Natural killer cell treated with Interleukin-12 subunit alpha and Interleukin-12 subunit beta and Interleukin-15 and Interleukin-18, amount 100 ng/mL, for 72 hours (primary cell): Measurements from ENCODE around the gene PNLDC1. TPM values are rescaled to one million over a fixed set of nuclear protein-coding genes. Genes with fewer than 3 reads are reported as not detected.

Experiments
- ATAC-seq, 2 donors: fragments of 150-1000 bp; cut with Tn5 transposase in 1 of 2; sonication (Bioruptor Pico), chemical (Tn5 transposase) in 1 of 2; 2 replicates each; pipeline ENCODE4 v1.10.0; 2021
- DNase-seq: peaks from one replicate; pipeline ENCODE4 v3.0.0; 2022; ENCODE audit warnings: low spot score
- H3K27ac Mint-ChIP-seq, 2 donors: 1 replicate in 1 of 2; 2 replicates in 1 of 2; pipeline ENCODE4 v1.8.0; 2022; ENCODE audit warnings: mixed read lengths in 2 of 2, mild to moderate bottlenecking in 1 of 2, moderate library complexity in 1 of 2
- H3K27me3 Mint-ChIP-seq, 2 donors: 1 replicate in 1 of 2; 2 replicates in 1 of 2; pipeline ENCODE4 v1.8.0; 2022; ENCODE audit warnings: mixed read lengths in 2 of 2
- H3K36me3 Mint-ChIP-seq: one replicate; pipeline ENCODE4 v1.8.0; 2022; ENCODE audit warnings: mixed read lengths
- H3K4me1 Mint-ChIP-seq, 2 donors: 1 replicate in 1 of 2; 2 replicates in 1 of 2; pipeline ENCODE4 v1.8.0; 2022; ENCODE audit warnings: low read depth in 2 of 2, mixed read lengths in 2 of 2, mild to moderate bottlenecking in 1 of 2
- H3K4me3 Mint-ChIP-seq: one replicate; pipeline ENCODE4 v1.8.0; 2022; ENCODE audit warnings: mixed read lengths
- H3K9me3 Mint-ChIP-seq: 2 replicates; pipeline ENCODE4 v1.8.0; 2022; ENCODE audit warnings: mixed read lengths
- total RNA-seq, 2 donors: library from RNA; stranded (reverse); gene quantifications; one replicate each; pipeline ENCODE4 v1.2.3, GENCODE V29; 2022

PNLDC1 gene
- total RNA-seq, 2 donors from 2014 or later = 0.24 to 1.1 TPM

DNA sequence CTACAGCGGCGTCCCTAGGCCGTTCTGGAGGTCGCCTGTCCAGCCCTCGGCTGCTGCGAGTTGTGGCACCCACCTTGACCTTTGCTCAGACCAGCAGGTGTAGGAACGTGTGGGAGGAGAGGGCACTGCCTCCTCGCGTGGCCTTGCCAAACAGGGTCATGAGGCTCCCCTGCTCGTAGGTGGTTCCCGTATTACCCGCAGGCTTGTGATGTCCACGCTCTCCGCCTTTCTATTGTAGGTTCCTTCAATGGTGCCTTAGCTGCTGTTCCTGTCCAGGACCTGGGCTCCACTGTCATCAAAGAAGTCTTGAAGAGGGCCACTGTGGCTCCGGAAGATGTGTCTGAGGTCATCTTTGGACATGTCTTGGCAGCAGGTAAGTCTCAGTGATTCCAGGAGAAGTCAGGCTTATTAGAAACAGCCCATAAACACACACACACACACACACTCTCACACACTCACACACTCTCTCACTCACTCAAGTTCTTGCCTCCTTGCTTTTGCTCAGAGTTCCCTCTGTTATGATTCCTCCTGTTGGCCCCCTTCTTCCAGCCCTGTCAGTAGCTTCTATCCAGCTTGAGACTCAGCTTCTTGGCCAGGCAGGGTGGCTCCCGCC, 37.3 kb upstream of the PNLDC1 start:
- H3K27me3 Mint-ChIP-seq = no peaks in the 10 kb centered on the region
- peak overlapping the region; percentile 53 to 89 for H3K27ac Mint-ChIP-seq
- peaks cover 32% of the 10 kb centered on the region in 2 donors for H3K4me1 Mint-ChIP-seq
- no peak for ATAC-seq
- H3K4me3 Mint-ChIP-seq = peak overlapping the region; percentile 90
- DNase-seq = no peak
- peaks cover 24% of the 10 kb centered on the region for H3K36me3 Mint-ChIP-seq
- no peaks in the 10 kb centered on the region for H3K9me3 Mint-ChIP-seq

DNA sequence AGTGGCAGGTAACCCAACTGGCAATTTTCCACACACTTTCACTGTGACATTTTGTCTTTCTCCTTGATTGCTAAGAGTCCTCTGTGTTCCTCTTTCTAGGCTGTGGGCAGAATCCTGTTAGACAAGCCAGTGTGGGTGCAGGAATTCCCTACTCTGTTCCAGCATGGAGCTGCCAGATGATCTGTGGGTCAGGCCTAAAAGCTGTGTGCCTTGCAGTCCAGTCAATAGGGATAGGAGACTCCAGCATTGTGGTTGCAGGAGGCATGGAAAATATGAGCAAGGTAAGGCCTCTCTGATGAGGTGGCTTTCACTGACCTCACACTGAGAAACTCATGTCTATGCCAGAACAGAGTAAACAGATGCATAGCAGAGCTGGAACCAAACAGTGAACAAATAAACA, 33.2 kb upstream of the PNLDC1 start:
- Mint-ChIP-seq H3K4me3 (no peak overlapping the region), H3K4me1 (peaks cover 7 to 15% of the 10 kb centered on the region in 2 donors), H3K27ac (no peak overlapping the region), H3K9me3 (no peaks in the 10 kb centered on the region), H3K36me3 (peaks cover 40% of the 10 kb centered on the region), H3K27me3 (no peaks in the 10 kb centered on the region)
- DNase-seq = no peak
- no peak for ATAC-seq

DNA sequence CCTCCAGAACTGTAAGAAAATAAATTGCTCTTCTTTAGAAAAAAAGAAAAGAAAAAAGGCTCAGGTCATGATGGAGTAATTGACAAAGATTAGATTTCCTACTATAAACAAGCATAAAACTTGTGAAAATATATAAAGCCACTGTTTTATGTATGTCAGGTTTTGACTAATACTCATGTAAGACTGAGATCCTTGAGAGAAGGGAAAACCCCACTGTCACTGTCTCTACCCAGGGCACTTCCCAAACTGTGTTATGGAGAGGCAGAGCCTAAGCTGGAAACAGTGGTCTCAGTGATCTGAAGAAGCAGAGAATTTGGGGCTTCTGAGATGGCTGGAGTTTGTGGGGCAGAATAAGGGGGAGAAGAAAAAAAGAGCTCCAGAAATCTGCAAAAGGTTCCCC, 30.6 kb upstream of the PNLDC1 start:
- no peak overlapping the region for H3K4me3 Mint-ChIP-seq
- peaks cover 0 to 5% of the 10 kb centered on the region in 2 donors for H3K4me1 Mint-ChIP-seq
- ATAC-seq (no peak), DNase-seq (no peak)
- H3K27ac Mint-ChIP-seq = no peak overlapping the region
- H3K36me3 Mint-ChIP-seq = peaks cover 34% of the 10 kb centered on the region
- H3K27me3 Mint-ChIP-seq = no peaks in the 10 kb centered on the region
- H3K9me3 Mint-ChIP-seq = no peaks in the 10 kb centered on the region

DNA sequence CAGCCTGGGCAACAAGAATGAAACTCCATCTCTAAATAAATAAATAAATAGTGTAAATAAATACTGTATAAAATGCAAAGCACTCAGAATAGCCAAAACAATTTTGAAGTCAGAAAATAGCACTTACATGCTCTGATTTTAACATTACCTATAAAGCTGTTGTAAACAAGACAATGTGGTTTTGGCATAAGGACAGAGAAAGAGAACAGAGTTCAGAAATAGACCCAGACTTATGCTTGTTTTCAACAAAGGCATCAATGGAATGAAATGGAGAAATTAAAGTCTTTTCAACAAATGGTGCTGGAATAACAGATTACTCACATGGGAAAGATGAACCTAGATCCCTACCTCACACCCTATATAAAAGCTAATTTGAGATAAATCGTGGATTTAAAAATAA, 27.9 kb upstream of the PNLDC1 start:
- Mint-ChIP-seq H3K4me3 (no peak overlapping the region), H3K27ac (no peak overlapping the region), H3K9me3 (no peaks in the 10 kb centered on the region), H3K27me3 (no peaks in the 10 kb centered on the region), H3K36me3 (peaks cover 30% of the 10 kb centered on the region), H3K4me1 (peaks cover 0 to 9% of the 10 kb centered on the region in 2 donors)
- ATAC-seq (no peak), DNase-seq (no peak)

DNA sequence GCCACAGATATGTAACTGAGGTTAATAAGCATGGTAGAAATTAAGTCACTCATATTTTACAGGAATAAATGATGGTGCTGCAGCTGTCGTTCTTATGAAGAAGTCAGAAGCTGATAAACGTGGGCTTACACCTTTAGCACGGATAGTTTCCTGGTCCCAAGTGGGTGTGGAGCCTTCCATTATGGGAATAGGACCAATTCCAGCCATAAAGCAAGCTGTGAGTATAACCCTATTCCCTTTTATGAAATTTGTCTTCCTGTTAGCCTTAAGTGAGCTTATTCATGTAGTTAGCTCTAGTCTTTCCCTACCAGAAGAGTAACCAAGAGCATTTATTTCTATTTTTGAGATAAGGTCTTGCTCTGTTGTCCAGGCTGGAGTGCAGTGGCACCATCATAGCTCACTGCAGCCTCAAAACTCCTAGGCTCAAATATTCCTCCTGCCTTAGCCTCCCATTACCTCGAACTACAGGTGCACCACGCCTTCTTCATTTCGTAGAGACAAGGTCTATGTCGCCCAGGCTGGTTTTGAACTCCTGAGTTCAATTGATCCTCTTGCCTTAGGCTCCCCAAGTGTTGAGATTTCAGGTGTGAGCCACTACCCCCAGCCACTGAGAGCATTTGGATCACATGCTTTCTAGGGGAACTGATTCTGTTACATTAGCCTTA, 22.7 kb upstream of the PNLDC1 start:
- H3K4me1 Mint-ChIP-seq = peaks cover 6 to 15% of the 10 kb centered on the region in 2 donors
- no peaks in the 10 kb centered on the region for H3K27me3 Mint-ChIP-seq
- peak overlapping the region; percentile 34 to 37 for H3K27ac Mint-ChIP-seq
- no peak for ATAC-seq
- no peaks in the 10 kb centered on the region for H3K9me3 Mint-ChIP-seq
- peaks cover 39% of the 10 kb centered on the region for H3K36me3 Mint-ChIP-seq
- no peak overlapping the region for H3K4me3 Mint-ChIP-seq
- DNase-seq = no peak

DNA sequence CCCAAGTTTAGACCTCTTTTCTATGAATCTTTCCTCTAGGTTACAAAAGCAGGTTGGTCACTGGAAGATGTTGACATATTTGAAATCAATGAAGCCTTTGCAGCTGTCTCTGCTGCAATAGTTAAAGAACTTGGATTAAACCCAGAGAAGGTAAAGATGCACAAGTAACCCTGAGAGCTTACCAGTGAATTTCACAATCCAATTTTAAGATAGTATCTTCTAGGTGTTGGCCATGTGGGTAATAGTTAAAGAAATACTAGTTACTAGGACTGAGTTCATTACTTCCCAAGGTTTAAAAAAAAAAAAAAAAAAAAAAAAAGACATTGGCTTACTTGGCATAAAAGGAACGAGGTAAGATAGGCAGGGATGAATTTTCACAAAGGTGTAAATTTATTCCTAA, 21.9 kb upstream of the PNLDC1 start:
- Mint-ChIP-seq H3K4me3 (no peak overlapping the region), H3K9me3 (no peaks in the 10 kb centered on the region), H3K27ac (peak overlapping the region; percentile 37 to 51), H3K4me1 (peaks cover 14 to 22% of the 10 kb centered on the region in 2 donors), H3K36me3 (peaks cover 47% of the 10 kb centered on the region), H3K27me3 (no peaks in the 10 kb centered on the region)
- no peak for ATAC-seq
- DNase-seq = no peak

DNA sequence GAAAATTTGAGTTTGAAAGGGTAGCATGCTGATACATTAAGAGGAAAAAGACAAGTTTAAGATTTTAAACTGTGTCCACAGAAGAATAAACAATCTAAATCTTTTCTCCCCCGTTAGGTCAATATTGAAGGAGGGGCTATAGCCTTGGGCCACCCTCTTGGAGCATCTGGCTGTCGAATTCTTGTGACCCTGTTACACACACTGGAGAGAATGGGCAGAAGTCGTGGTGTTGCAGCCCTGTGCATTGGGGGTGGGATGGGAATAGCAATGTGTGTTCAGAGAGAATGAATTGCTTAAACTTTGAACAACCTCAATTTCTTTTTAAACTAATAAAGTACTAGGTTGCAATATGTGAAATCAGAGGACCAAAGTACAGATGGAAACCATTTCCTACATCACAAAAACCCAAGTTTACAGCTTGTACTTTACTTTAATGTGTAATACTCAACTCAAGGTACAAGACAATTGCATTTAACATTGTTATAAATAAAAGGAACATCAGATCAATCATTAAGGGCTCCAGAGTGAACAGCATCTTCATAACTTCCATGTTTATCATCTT, 21.5 kb upstream of the PNLDC1 start:
- Mint-ChIP-seq H3K9me3 (no peaks in the 10 kb centered on the region), H3K27ac (peak overlapping the region; percentile 37 to 51), H3K36me3 (peaks cover 49% of the 10 kb centered on the region)

DNA sequence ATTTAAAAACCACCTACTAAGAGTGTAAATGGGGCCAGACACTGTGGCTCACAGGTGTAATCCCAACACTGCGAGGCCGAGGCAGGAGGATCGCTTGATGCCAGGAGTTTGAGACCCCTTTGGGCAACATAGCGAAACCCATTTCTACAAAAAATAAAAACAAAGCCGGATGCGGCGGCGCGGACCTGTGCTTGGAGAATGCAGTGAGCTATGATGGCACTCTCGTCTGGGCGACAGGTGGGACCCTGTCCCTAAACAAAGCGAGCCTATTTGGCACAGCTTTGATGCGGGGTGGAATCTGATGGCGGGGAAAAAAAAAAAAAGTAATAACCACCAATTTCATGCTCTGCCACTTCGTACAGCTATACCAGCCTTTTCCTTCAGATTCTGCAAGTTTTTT, 11.8 kb upstream of the PNLDC1 start:
- H3K36me3 Mint-ChIP-seq = peaks cover 52% of the 10 kb centered on the region
- no peaks in the 10 kb centered on the region for H3K9me3 Mint-ChIP-seq
- DNase-seq (no peak), ATAC-seq (no peak)
- H3K27me3 Mint-ChIP-seq = no peaks in the 10 kb centered on the region
- peak overlapping the region; percentile 92 for H3K4me3 Mint-ChIP-seq
- peak overlapping the region; percentile 92 to 99 for H3K27ac Mint-ChIP-seq
- peaks cover 34 to 57% of the 10 kb centered on the region in 2 donors for H3K4me1 Mint-ChIP-seq

More for the DNA sequence above, 21.5 kb upstream of the PNLDC1 start:
- DNase-seq (no peak), ATAC-seq (no peak)
- Mint-ChIP-seq H3K4me3 (no peak overlapping the region), H3K4me1 (peaks cover 14 to 22% of the 10 kb centered on the region in 2 donors), H3K27me3 (no peaks in the 10 kb centered on the region)

DNA sequence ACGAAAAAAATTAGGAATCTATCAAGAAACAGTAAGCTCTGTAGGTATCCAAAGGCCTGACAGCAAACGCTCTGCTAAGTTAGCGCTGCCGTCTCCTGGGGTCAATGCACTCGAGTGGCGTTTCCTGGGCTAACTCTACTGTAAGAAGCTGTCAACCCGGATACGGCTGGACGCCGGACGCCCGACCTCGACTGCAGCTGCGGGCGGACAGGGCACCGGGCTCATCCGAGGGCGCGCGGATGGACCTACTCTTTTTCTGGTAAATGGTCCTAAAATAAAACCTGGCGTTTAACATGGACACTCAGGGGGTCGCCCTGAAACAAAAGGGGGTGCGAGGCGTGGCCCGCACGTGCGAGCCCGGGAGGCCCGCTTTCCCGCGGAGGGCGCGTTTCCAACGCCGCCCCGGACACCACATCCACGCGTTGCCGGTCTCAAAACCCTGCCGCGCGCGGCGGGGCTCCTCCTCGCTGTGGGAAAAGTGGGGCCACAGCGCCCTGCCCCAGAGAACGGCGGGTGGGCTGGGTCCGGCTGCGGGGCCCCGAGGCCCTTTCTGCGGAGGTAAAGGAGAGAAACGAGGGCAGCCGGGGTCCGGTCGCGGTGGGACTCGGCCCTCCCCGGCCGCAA, 11.2 kb upstream of the PNLDC1 start:
- Mint-ChIP-seq H3K4me3 (peak overlapping the region; percentile 92), H3K4me1 (peaks cover 34 to 57% of the 10 kb centered on the region in 2 donors), H3K36me3 (peaks cover 47% of the 10 kb centered on the region), H3K27ac (peak overlapping the region; percentile 92 to 99), H3K27me3 (no peaks in the 10 kb centered on the region), H3K9me3 (no peaks in the 10 kb centered on the region)
- peak; percentile 64 for DNase-seq
- ATAC-seq = no peak

DNA sequence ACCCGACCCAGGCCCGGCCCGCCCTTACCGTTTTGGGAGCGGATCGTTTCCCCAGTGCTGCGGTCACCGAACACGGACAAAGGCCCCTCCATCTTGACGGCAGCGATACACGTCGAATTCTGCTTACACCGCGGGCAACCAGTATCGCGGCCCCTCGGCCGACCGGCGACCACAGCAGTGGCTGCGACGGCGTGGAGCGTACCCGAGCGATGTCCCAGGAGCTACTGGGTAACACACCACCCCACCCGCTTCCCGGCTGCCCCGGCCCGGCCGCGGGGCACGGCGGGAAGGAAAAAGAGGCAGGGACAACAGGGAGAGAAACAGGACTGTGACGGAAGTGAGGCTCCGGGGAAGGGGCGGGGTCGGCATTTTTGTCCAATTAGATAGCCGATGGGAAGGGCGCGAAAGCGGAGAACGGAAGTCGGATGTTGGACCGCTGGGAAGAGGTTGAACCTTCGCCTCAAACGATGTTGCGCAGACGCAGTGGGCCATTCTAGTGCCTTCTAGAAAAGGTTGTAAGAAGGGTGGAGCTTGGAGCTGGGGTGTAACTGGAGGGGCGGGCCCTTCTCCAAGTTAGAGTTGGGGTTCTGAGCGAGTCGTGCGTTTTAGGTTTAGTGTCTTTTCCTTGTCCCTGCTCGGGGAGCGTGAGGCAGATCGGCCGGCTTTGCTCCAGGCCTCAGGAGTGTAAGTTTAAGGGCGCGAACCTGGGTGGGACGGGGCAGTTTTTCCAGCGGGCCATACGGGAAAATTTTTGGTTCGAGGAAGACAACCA, 10.5 kb upstream of the PNLDC1 start, which contains the start of gene TCP1:
Gene TCP1 (minus strand): TSS at position 226 of the 772 bp plus-strand sequence. CDS start 134 bp downstream, at position 92.
- ATAC-seq (peak; percentile 84 to 91), DNase-seq (peak; percentile 100)
- no peaks in the 10 kb centered on the region for H3K27me3 Mint-ChIP-seq
- H3K27ac Mint-ChIP-seq = peak within 1 kb of the TSS; percentile 92 to 99
- peaks cover 33 to 58% of the 10 kb centered on the region in 2 donors for H3K4me1 Mint-ChIP-seq
- H3K4me3 Mint-ChIP-seq = peak within 1 kb of the TSS; percentile 92
- peaks cover 48% of the 10 kb centered on the region for H3K36me3 Mint-ChIP-seq
- no peaks in the 10 kb centered on the region for H3K9me3 Mint-ChIP-seq

DNA sequence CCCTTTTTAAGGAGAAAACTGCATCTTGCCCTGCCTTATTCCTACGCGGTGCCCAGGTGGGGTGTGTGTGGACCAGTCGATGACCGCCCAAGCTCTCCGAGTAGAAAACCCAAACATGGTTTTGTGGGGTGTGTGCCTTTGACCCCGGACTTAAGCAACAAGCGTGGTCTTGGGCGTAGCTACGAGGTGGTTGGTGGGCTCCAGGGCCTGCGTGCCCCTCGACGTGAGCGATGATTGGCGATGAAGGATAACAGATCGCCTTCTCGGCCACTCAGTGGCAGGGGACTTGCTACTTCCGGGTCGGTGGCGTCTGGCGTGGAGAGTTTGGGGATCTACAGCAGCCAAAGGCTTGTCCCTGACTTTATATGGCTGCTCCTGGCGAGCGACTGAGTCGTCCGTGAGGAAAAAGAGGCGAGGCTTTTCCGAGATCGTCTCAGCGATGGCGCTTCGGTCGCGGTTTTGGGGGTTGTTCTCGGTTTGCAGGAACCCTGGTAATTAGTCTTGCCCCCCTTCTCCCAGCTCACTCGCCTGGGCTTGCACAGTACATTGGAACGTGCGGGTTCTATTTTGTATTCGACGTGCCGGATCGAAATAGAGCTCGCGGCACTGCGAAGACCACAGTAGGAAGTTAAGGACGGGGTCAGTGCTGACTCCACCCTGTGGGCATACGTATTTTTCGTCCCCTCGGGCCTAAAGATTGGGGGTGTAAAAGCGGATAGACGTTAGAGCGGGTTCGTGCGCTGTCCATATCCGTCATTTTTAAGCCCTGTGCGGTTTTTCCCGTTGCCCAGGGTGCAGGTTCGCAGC, 9.7 kb upstream of the PNLDC1 start, which contains the start of gene MRPL18:
Gene MRPL18 (plus strand): TSS at position 319 of the 807 bp plus-strand sequence. CDS start 121 bp downstream, at position 440.
- peaks cover 28 to 51% of the 10 kb centered on the region in 2 donors for H3K4me1 Mint-ChIP-seq
- ATAC-seq = peak; percentile 92 to 94
- no peaks in the 10 kb centered on the region for H3K27me3 Mint-ChIP-seq
- H3K4me3 Mint-ChIP-seq = peak within 1 kb of the TSS; percentile 92
- peak; percentile 94 for DNase-seq
- H3K9me3 Mint-ChIP-seq = no peaks in the 10 kb centered on the region
- H3K36me3 Mint-ChIP-seq = peaks cover 42% of the 10 kb centered on the region
- peak within 1 kb of the TSS; percentile 92 to 99 for H3K27ac Mint-ChIP-seq

DNA sequence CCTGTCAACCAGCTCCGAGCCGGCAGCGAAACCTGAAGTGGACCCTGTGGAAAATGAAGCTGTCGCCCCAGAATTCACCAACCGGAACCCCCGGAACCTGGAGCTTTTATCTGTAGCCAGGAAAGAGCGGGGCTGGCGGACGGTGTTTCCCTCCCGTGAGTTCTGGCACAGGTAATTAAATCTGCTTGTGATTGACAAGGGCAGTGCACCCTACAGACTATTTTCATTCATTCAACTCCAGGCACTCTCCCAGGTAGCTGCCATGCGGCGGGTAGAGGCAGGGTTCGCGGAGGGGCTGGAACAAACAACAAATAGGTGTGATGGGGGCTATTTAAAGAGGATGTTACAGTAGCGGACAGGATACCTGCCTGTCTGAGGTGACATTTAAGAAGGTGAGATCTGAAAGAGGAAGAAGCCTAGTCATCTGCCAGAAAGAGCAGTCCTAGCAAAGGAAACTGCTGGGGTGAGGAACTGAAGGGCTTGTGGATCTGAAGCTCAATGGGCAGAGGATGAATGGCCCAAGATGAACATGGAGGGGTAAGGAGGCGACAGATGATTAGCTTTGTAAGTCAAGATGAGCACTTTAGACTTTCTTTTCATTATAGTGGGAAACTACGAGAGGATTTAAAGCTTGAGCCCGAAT, 9.0 kb upstream of the PNLDC1 start:
- Mint-ChIP-seq H3K4me1 (peaks cover 27 to 49% of the 10 kb centered on the region in 2 donors), H3K9me3 (no peaks in the 10 kb centered on the region), H3K4me3 (peak overlapping the region; percentile 92), H3K27me3 (no peaks in the 10 kb centered on the region), H3K27ac (peak overlapping the region; percentile 92 to 99), H3K36me3 (peaks cover 41% of the 10 kb centered on the region)
- ATAC-seq (no peak), DNase-seq (no peak)
